Stimulated activated naive CD8-positive, alpha-beta T cell treated with anti-CD3 and anti-CD28 coated beads, Interleukin-15, amount 100 ng/mL, for 72 hours (primary cell): ENCODE results near the gene INPP5A.

Experiments used
- ATAC-seq: fragments of 150-1000 bp; cut with Tn5 transposase; 2 replicates; pipeline ENCODE4 v1.10.0; 2021; ENCODE audit warnings: mild to moderate bottlenecking, moderate library complexity
- DNase-seq, 2 donors: peaks; one replicate each; pipeline ENCODE4 v3.0.0; 2021 to 2022
- H3K27ac Mint-ChIP-seq, 2 donors: one replicate each; pipeline ENCODE4 v1.8.0; 2022; ENCODE audit warnings: mild to moderate bottlenecking in 2 of 2, mixed read lengths in 2 of 2, moderate library complexity in 2 of 2
- H3K27me3 Mint-ChIP-seq: one replicate; pipeline ENCODE4 v1.8.0; 2022; ENCODE audit warnings: mixed read lengths
- H3K4me1 Mint-ChIP-seq: one replicate; pipeline ENCODE4 v1.8.0; 2022; ENCODE audit warnings: mild to moderate bottlenecking, mixed read lengths
- H3K4me3 Mint-ChIP-seq, 2 donors: one replicate each; pipeline ENCODE4 v1.8.0; 2022; ENCODE audit warnings: mild to moderate bottlenecking in 2 of 2, mixed read lengths in 2 of 2, moderate library complexity in 1 of 2
- H3K9me3 Mint-ChIP-seq, 2 donors: one replicate each; pipeline ENCODE4 v1.8.0; 2022; ENCODE audit warnings: mixed read lengths in 2 of 2

Gene INPP5A

DNA sequence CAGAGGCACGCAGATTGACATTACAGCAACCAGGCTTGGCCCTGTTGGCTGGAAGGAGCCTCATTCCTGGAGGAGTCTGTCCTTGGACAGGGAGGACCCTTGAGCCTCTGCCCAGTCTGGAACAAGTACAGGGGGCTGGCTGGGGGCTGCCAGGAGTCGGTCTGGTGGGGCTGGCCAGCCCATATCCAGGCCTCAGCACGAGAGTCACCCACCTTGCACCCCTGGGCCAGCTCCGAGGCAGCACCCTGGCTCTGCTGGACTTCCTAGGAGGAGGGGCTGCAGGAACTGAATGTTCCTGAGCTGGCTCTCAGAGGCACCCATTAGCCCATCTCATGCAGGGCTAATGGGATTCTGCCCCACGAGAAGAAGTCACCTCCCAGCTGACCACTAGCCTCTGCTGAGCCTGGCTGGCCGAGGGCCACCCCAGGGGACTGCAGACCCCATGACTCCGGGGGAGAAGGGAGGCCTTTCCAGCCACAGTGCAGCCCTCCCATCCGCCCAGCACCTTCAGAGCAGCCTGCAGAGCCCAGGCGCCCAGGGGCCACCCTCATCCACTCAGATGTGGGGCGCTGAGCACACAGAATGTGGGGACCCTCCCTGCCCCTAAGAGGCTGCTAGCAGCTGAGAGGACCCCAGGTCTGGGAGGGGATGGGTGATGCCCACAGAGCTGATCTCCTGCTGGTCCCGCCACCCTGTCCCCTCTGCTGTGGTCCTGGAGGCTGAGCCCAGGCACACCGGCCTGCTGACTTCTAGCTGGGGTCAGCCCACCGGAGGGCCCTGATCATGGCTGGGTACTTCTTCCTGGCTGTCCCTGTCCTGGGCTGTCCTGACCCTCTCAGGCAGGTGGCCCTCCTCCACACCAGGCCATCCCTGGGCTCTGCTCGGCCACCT, 14.8 kb upstream of the INPP5A start:
- H3K27ac Mint-ChIP-seq, result no peak overlapping the region
- peaks cover 58% of the 10 kb centered on the region for H3K27me3 Mint-ChIP-seq
- DNase-seq, result peak in 1 of 2 donors; percentile 6
- H3K9me3 Mint-ChIP-seq, result no peaks in the 10 kb centered on the region
- H3K4me3 Mint-ChIP-seq, result no peak overlapping the region
- peak; percentile 32 for ATAC-seq
- H3K4me1 Mint-ChIP-seq, result no peaks in the 10 kb centered on the region

DNA sequence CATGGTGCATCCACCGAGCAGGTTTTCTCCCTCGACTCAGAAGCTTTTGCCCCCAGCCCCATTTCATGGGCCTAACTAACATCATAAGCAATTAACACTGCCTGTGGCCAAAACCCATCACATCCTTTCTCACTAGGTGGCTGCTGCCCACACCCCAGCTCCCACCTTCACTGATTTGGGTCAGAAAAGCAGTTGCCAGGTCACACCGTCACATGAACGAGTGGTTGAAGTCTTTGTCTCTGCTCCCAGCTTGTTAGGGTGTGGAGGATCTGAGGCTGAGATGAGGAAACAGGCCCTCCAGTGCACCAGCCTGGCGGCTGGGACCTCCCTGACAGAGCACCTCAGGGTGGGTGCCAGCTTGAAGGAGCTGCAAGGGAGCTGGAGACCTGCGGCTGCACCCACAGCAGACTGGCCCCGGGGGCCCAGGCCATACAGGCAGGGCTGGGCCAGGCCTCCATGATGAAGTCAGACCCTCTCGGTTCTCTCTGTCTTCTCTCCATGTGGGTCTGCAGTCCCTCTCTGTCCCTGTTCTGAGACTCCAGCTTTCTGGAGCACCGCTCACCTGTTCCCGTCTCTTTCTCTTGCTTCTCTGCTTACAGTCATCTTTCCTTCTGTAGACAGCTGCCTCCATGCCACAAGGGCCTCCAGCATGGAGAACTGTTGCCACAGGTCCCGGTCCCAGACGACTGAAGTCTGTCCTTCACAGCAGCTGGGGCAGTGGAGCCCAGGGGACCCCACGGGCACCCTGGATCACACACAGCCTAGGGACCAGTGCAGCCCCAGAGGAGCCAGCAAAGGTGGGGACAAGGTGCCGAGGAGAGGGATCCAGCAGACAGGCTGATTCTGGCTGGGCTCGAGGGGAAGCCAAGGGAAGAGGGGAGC, 13.8 kb upstream of the INPP5A start:
- H3K27me3 Mint-ChIP-seq, result peaks cover 62% of the 10 kb centered on the region
- no peak overlapping the region for H3K4me3 Mint-ChIP-seq
- DNase-seq (peak in 1 of 2 donors; percentile 4), ATAC-seq (no peak)
- no peaks in the 10 kb centered on the region for H3K9me3 Mint-ChIP-seq
- peak overlapping the region in 1 of 2 donors; percentile 90 for H3K27ac Mint-ChIP-seq
- no peaks in the 10 kb centered on the region for H3K4me1 Mint-ChIP-seq

DNA sequence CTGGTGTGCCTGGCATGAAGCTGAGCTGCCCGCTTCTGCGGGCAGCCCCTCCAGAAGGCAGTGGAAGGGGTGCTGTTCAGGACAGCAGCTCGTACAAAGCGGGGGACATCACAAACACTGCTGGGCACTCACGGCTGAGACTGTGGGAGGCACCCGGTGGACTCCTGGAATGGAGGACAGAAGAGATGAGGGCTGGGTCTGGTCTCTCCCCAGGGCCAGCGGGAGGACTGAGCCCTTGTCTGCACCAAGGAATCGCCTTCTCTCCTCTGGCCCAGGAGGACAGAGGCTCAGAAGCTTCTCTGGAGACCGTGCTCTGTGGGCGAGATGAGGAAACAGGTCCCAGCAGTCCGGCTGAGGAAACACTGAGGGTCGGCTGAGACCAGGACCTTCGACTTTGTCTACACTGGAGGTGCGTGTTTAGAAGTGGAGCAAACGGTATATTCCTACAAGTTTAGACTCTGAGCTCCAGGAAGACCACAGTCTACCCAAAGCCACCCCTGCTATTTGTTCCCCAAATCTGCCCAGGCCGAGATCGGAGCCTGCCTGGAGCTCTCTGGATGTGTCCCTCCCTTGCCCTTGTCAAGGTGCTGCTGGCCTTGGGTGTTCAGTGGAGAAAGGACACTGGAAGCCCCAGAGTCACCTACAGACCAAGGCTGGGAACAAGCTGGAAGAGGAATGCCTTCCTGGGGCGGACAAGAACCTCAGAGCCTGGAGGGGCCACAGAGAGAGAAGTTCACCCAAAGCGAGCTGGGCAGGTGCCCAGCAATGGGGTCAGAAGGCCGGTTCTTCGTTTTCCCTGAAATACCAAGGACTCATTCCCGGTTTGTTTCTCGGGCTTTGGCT, 12.9 kb upstream of the INPP5A start:
- no peak for ATAC-seq

DNA sequence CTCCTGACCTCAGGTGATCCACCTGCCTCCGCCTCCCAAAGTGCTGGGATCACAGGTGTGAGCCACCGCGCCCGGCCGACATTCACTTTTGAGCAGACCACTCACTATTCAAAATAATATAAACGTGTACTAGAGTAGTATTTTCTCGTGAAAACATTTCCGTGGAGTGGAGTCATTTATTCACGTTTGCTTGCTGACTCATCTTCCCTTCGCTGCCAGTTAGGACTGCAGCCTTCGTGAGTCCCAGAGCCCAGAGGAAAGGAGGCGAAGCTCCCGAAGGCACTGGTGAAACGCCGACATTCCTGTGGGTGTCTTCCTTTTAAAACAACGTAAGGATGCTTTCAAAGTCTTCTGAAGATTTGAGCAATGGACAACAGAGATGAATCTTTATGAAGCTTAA, 10.9 kb upstream of the INPP5A start:
- Mint-ChIP-seq H3K4me1 (no peaks in the 10 kb centered on the region), H3K4me3 (no peak overlapping the region), H3K9me3 (peaks cover 4 to 13% of the 10 kb centered on the region in 2 donors), H3K27ac (no peak overlapping the region), H3K27me3 (peaks cover 63% of the 10 kb centered on the region)
- DNase-seq, result no peak
- ATAC-seq, result no peak

More for the DNA sequence above, 12.9 kb upstream of the INPP5A start:
- peaks cover 58% of the 10 kb centered on the region for H3K27me3 Mint-ChIP-seq
- DNase-seq, result peak in 1 of 2 donors; percentile 2
- no peak overlapping the region for H3K27ac Mint-ChIP-seq
- no peaks in the 10 kb centered on the region for H3K9me3 Mint-ChIP-seq
- H3K4me1 Mint-ChIP-seq, result no peaks in the 10 kb centered on the region
- no peak overlapping the region for H3K4me3 Mint-ChIP-seq

DNA sequence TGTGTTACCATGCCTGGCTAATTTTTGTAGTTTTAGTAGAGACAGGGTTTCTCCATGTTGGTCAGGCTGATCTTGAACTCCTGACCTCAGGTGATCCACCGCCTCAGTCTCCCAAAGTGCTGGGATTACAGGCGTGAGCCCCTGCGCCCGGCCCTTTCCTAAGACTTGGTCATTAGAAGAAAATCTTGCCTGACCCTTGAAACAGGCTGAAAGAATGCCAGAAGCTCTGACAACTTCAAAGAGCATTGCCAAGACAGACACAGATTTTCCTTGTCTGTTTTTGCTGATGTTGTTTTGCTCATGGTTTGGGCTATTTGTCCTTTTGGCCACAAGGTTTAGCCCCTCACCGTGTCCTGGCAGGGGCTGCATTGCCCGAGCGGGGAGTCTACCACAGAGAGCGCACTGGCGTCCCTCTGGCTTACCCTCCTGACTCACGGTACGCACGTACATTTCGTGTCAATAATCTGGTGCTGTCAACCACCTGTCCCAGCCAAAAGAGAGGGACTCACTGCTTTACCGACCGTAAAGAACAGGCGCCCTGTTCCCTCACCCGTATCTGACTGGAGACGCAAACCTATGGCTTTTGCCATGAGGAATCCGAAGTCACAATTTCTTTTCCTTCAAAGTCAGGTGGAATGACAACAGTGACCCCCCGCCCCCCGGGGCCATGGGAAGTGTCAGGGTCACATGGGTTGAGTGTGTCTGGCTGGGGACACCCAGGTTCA, 10.1 kb upstream of the INPP5A start:
- no peak for DNase-seq
- Mint-ChIP-seq H3K4me1 (no peaks in the 10 kb centered on the region), H3K27ac (no peak overlapping the region)

DNA sequence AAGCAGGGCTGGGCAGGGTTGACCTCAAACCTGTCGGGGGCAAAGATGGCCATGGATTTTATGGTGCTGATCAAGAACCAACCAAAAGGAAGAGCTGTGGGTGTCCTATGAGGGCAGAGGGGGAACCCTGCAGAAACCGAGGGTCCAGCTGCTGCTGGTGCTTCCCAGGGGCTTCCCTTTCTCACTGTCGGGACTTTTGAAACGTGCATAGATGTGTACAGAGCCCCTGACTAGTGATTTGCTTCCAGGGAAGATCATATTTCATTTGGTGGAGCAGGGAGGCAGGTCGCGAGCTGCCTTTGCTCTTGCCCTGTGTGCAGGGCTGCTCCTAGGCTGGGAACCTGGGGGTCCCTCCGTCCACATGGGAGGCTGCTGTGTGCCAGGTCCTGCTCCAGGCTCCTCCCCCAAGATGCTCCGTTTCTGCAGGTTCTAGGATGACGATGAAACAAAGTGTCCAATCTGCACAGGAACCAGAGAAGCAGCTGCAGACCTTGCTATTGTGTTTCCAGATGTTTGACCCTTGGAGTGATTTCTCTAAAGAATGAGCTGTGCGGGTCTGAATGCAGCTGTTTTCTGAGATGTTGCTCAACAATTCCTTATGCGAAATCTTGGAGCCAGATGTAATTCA, 9.4 kb upstream of the INPP5A start:
- no peak overlapping the region for H3K27ac Mint-ChIP-seq
- no peak for DNase-seq
- peaks cover 6 to 16% of the 10 kb centered on the region in 2 donors for H3K9me3 Mint-ChIP-seq
- H3K4me3 Mint-ChIP-seq, result no peak overlapping the region
- ATAC-seq, result no peak
- no peaks in the 10 kb centered on the region for H3K4me1 Mint-ChIP-seq
- peaks cover 56% of the 10 kb centered on the region for H3K27me3 Mint-ChIP-seq

More for the DNA sequence above, 10.1 kb upstream of the INPP5A start:
- H3K9me3 Mint-ChIP-seq, result peaks cover 6 to 16% of the 10 kb centered on the region in 2 donors
- H3K27me3 Mint-ChIP-seq, result peaks cover 56% of the 10 kb centered on the region
- no peak for ATAC-seq
- no peak overlapping the region for H3K4me3 Mint-ChIP-seq

DNA sequence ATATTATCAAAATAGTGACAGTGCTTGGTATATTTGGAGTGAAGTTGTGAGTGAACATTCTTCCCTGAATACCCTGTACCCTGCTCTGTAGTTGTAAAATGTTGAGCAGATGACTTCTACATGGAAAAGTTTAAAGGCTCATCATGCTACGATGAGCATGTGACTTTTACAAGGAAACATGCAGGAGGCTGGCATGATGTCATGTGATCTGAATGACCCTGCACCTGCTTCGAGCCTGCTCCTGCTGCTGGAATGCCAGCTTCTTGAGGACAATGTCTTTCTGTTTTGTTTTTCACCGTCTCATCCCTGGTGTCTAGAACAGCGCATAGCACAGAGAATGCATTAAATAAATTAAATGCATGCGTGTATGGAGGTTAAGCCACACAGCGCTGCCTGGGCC, 5.4 kb upstream of the INPP5A start:
- Mint-ChIP-seq H3K27ac (no peak overlapping the region), H3K4me1 (peaks cover 21% of the 10 kb centered on the region), H3K4me3 (no peak overlapping the region), H3K27me3 (peaks cover 26% of the 10 kb centered on the region), H3K9me3 (peaks cover 6 to 16% of the 10 kb centered on the region in 2 donors)
- ATAC-seq, result no peak
- DNase-seq, result no peak

DNA sequence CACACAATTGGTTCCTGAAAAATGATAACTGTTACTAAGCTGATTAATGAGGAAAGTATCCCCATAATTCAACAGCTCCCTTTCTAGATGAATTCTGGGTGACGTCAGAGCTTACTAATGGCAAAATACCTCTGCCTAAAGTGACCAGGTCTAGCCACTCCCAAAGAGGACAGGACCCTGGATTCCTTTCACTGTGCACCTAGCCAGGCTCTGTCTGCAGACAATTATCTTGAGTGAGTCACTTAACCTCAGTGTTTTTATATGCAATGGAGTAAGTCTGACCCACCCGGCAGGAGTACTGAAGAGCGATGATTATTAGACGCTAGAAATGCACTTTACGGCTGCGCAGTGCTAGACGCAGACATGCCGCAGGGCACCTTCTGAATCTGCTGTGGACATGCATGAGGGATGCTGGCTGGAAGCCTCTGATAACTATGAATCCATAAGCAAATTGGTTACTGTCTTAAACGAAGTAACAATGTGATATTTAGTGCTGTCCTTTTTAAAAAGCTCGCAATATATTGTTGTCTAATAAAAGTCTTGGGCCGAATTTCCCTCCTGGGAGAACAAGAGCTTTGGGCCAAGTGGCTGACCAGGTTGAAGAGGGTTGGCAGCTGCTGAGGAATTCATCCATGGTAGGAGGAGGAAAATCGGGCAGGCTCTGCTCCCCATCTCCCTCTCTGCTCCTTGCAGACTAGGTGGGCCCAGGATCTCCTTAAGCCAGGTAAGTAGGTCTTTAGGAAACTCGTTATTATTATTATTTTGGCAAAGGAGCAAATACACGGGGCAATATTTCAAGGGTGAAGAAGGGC, 4.6 kb upstream of the INPP5A start:
- peaks cover 6 to 16% of the 10 kb centered on the region in 2 donors for H3K9me3 Mint-ChIP-seq
- peak overlapping the region in 1 of 2 donors; percentile 30 for H3K27ac Mint-ChIP-seq
- H3K4me3 Mint-ChIP-seq, result no peak overlapping the region
- H3K4me1 Mint-ChIP-seq, result peaks cover 21% of the 10 kb centered on the region
- peaks cover 19% of the 10 kb centered on the region for H3K27me3 Mint-ChIP-seq
- ATAC-seq (no peak), DNase-seq (no peak)

DNA sequence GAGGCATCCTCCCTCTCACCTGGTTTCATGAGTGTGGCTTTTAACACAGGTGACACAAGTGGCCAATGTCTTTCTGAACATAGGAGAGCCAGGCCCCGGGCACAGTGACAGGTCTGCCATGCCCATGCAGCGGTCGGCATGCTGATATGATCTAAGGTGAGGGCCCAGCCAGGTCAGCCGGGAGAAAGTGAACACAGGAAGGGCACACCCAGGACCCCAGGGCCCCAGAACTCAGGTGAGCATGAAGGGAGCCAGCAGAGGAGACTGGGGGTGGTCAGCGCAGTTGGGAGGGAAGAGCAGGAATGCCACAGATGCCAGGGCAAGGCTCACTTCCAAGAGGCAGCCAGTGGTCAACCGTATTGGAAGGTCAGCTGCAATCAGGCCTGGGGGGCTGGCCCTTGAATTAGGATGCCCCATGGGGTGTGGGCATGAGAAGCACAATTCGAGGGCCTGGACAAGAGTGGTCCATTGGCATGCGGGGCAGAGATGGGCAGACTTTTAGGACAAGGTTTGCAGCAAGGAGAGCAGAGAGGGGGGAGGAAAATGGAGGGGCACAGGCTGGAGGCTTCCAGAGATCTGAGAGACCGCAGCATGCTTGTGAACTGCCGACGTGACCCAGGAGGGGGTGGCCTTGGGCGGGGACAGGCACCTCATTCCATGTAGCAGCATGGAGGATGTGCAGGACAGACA, 3.9 kb upstream of the INPP5A start:
- peaks cover 6 to 16% of the 10 kb centered on the region in 2 donors for H3K9me3 Mint-ChIP-seq
- no peak overlapping the region for H3K27ac Mint-ChIP-seq
- peaks cover 27% of the 10 kb centered on the region for H3K4me1 Mint-ChIP-seq
- H3K27me3 Mint-ChIP-seq, result peaks cover 14% of the 10 kb centered on the region
- ATAC-seq (no peak), DNase-seq (no peak)
- H3K4me3 Mint-ChIP-seq, result no peak overlapping the region

DNA sequence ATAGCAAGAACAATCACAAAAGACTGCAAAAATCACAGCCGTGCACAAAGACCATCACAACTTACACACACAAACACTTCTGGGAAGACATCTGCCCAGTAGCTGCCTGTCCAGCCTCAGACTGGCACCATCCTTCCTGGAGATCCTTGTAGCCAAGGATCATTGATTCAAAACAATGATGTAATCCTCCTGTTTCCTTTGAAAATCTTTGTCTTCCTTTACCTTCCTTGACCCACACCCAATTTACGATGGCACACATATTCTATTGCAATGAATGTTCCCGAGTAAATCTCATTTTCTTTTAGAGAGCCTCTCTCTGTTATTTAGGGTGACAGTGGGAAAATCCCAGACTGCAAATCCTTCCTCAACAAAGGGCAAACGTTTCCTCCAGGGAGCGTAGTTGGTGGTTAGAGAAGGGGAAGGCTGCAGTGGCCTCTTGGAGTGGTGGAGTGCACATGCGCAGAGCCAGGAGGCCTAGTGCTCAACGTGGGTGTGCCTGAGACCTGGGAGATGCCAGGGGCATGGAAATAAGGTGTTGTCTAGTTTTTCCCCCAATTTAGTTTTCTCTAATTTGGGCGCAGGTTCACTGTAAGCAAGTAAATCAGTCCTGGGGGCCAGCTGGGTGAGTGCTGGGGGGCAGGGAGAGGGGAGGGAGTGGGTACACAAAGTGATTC, 3.1 kb upstream of the INPP5A start:
- Mint-ChIP-seq H3K9me3 (peaks cover 6 to 16% of the 10 kb centered on the region in 2 donors), H3K4me3 (no peak overlapping the region)

DNA sequence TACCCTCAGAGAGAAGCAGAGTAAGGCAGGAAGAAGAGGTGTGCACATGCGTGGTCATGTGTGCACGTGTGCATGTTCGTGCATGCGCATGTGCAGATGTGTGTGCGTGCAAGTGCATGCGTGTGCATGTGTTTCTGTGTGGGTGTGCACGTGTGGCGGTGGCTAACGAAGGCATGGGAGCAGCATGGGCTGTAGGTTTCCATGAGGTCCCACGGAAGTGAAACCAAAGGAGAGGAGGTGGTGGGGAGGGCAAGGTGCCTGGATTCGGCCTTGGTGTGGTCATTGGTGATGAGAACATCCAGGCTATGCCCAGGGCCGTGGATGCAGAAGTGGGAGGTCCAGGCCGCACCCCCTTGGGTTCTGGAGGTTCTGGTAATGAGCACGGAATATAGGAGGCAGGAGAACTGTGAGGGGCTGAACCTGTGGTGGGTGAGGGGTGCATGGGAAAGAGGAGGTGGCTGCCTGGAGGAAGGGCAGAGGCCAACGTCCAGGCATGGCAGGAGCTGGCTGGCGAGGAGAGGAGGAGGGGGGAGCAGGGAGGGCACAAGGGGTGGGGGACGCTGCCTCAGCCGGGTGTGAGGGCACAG, 2.4 kb upstream of the INPP5A start:
- H3K4me1 Mint-ChIP-seq, result peaks cover 41% of the 10 kb centered on the region
- no peak overlapping the region for H3K27ac Mint-ChIP-seq
- H3K4me3 Mint-ChIP-seq, result no peak overlapping the region
- ATAC-seq (no peak), DNase-seq (no peak)
- peaks cover 6 to 13% of the 10 kb centered on the region in 2 donors for H3K9me3 Mint-ChIP-seq
- H3K27me3 Mint-ChIP-seq, result peaks cover 4% of the 10 kb centered on the region

More for the DNA sequence above, 3.1 kb upstream of the INPP5A start:
- peaks cover 35% of the 10 kb centered on the region for H3K4me1 Mint-ChIP-seq
- no peak overlapping the region for H3K27ac Mint-ChIP-seq
- peaks cover 11% of the 10 kb centered on the region for H3K27me3 Mint-ChIP-seq
- DNase-seq (no peak), ATAC-seq (no peak)

DNA sequence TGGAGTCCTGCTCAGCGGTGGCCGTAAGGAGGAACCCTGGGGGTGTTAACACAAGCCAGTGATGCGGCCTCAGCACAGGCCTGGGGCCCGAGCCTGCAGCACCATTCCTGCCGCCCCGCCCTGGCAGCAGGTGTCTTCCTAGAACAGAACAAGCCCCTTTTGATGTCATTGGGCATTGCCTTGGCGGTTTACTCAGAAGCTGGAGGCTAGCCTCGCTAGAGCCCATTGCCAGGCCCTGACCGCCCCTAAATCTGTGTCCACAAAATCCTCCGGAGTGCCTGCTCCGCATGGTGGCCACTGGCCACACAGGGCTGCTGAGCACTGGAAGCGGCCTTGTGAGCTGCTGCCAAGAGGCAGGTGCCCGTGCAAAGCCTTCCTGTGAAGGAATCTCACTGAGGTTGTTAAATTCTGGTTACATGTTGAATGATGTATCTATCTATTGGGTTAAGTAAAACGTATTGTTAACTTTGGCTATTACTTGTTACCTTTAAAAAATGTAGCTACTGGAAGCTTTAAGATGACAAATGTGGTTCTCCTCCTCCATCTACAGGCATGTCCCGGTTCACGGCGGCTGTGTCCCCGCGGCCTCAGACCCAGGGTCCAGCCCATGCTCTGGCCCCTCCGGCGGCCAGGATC, 1.2 kb upstream of the INPP5A start:
- ATAC-seq, result no peak
- H3K4me1 Mint-ChIP-seq, result peaks cover 53% of the 10 kb centered on the region
- DNase-seq, result no peak
- H3K27me3 Mint-ChIP-seq, result no peaks in the 10 kb centered on the region
- H3K4me3 Mint-ChIP-seq, result peak overlapping the region; percentile 63 to 70
- no peak overlapping the region for H3K27ac Mint-ChIP-seq
- H3K9me3 Mint-ChIP-seq, result peaks cover 5 to 7% of the 10 kb centered on the region in 2 donors
